OCI-LY3 (cell line): ENCODE measurements around the gene PLPP7.

Source experiments
- H2AFZ ChIP-seq: fragments of 200-600, 300-600 bp; shearing (Covaris generic); 2 replicates; pipeline ENCODE4 v1.6.0; 2014; ENCODE audit warnings: antibody characterized with exemption, low read depth, low read length
- H3K27ac ChIP-seq: fragments of 200-600, 300-600 bp; sonication (generic); 2 replicates; pipeline ENCODE4 v1.5.1; 2014; ENCODE audit warnings: mild to moderate bottlenecking, low read length, moderate library complexity, mixed read lengths
- H3K27me3 ChIP-seq: fragments of 200-600, 300-600 bp; sonication (generic); 2 replicates; pipeline ENCODE4 v1.6.1; 2014; ENCODE audit warnings: low read depth, low read length, mixed read lengths
- H3K36me3 ChIP-seq: fragments of 200-600, 300-600 bp; sonication (generic); replicated peaks from 2 replicates; pipeline ENCODE3; 2014; ENCODE audit warnings: low read depth, low read length, mixed read lengths
- H3K4me1 ChIP-seq: fragments of 300-600, 200-600 bp; sonication (generic); 2 replicates; pipeline ENCODE4 v1.6.1; 2014; ENCODE audit warnings: low read length, mixed read lengths
- H3K4me2 ChIP-seq: fragments of 200-600, 300-600 bp; sonication (generic); 2 replicates; pipeline ENCODE4 v1.6.1; 2014; ENCODE audit warnings: low read length, mixed read lengths
- H3K4me3 ChIP-seq: fragments of 300-600, 200-600 bp; sonication (generic); 2 replicates; pipeline ENCODE4 v1.5.1; 2014; ENCODE audit warnings: antibody characterized with exemption, mild to moderate bottlenecking, low read length, moderate library complexity
- H3K79me2 ChIP-seq: fragments of 300-600, 200-600 bp; shearing (Covaris generic); 2 replicates; pipeline ENCODE4 v1.6.1; 2014; ENCODE audit warnings: mild to moderate bottlenecking, low read length, mixed read lengths
- H3K9ac ChIP-seq: fragments of 300-600, 200-600 bp; shearing (Covaris generic); 2 replicates; pipeline ENCODE4 v1.6.0; 2014; ENCODE audit warnings: mild to moderate bottlenecking, low read length, moderate library complexity
- H3K9me3 ChIP-seq: fragments of 200-600, 300-600 bp; shearing (Covaris generic); 2 replicates; pipeline ENCODE4 v1.6.1; 2014; ENCODE audit warnings: low read length, mixed read lengths; ENCODE audit not compliant: insufficient read depth
- H4K20me1 ChIP-seq: fragments of 200-600, 300-600 bp; sonication (generic); 2 replicates; pipeline ENCODE4 v1.6.1; 2016; ENCODE audit warnings: low read length, mixed read lengths; ENCODE audit not compliant: insufficient read depth
- CTCF ChIP-seq: fragments of 200-600, 300-600 bp; sonication (generic); IDR thresholded peaks from 2 replicates; pipeline ENCODE4 v1.5.1; 2014; ENCODE audit warnings: antibody characterized with exemption, low read length, low read depth
- EZH2phosphoT487 ChIP-seq: fragments of 200-600 bp; shearing (Covaris generic); IDR thresholded peaks from 2 replicates; pipeline ENCODE4 v1.6.1; 2018; ENCODE audit warnings: antibody characterized with exemption, mixed run types, low read depth

The PLPP7 gene

DNA sequence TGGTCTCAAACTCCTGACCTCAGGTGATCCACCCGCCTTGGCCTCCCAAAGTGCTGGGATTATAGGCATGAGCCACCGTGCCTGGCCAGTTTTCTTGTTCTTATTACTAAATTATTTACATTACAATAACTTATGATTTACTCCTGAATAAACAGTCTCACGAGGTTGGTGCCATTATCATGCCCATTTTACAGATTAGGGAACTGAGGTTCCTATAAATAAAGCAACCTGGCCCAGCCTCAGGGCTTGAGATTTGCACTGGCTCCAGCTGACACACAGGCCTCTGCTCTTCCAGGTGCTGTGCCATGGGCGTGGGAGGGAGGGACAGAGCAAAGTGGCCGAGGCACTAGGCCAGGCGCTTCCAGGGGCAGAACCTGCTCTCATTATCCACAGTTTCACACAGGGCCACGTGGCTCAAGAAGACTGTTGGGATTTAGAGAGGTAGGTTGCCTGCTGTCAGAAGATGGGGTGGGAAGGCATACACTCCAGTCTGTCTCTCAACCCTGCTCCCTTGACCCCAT is 2.3 kb downstream of the PLPP7 start:
- no peaks in the 10 kb centered on the region for H4K20me1 ChIP-seq
- H2AFZ ChIP-seq, result no peak overlapping the region
- H3K9me3 ChIP-seq, result no peaks in the 10 kb centered on the region
- no peak overlapping the region for H3K9ac ChIP-seq
- H3K4me2 ChIP-seq, result no peak overlapping the region
- H3K27me3 ChIP-seq, result no peaks in the 10 kb centered on the region
- no peaks in the 10 kb centered on the region for H3K36me3 ChIP-seq
- no peak overlapping the region for H3K27ac ChIP-seq
- no peaks in the 10 kb centered on the region for H3K79me2 ChIP-seq
- TF ChIP-seq CTCF (no peak), EZH2phosphoT487 (no peak)
- H3K4me1 ChIP-seq, result peaks cover 6% of the 10 kb centered on the region; the same call in 1 of the 2 replicates
- H3K4me3 ChIP-seq, result no peak overlapping the region

DNA sequence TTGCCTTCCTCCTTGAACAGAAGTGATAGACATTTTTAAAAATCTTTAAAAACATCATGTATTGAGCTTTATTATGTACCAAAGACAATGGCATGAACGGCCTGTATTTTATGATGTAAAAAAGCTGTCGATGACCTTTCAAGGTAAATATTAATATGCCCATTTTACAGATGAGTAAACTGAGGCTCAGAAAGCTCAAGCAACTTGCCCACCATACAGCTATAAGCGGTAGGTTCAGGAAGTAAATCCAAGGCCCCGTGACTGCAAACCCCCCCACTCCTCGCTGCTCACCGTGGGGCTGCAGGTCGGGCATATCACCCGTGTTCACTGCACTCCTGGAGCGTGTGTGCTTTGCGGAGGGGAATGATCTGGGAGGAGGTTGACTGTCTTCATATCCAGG is 3.4 kb downstream of the PLPP7 start:
- H3K9ac ChIP-seq, result no peak overlapping the region
- no peak overlapping the region for H2AFZ ChIP-seq
- H4K20me1 ChIP-seq, result no peaks in the 10 kb centered on the region
- H3K4me2 ChIP-seq, result no peak overlapping the region
- TF ChIP-seq EZH2phosphoT487, result no peak
- no peak for TF ChIP-seq CTCF
- no peak overlapping the region for H3K27ac ChIP-seq
- H3K9me3 ChIP-seq, result no peaks in the 10 kb centered on the region
- H3K36me3 ChIP-seq, result no peaks in the 10 kb centered on the region
- no peaks in the 10 kb centered on the region for H3K27me3 ChIP-seq
- no peaks in the 10 kb centered on the region for H3K79me2 ChIP-seq
- no peak overlapping the region for H3K4me3 ChIP-seq
- peaks cover 6% of the 10 kb centered on the region; the same call in 1 of the 2 replicates for H3K4me1 ChIP-seq

GRCh38 chr9:131296460-131296859 is 6.9 kb downstream of the PLPP7 start:
- Histone ChIP-seq H3K27ac (no peak overlapping the region), H2AFZ (no peak overlapping the region), H3K36me3 (no peaks in the 10 kb centered on the region), H3K4me2 (no peak overlapping the region), H3K79me2 (no peaks in the 10 kb centered on the region), H3K27me3 (no peaks in the 10 kb centered on the region), H3K9me3 (no peaks in the 10 kb centered on the region), H3K4me3 (no peak overlapping the region), H4K20me1 (no peaks in the 10 kb centered on the region), H3K9ac (no peak overlapping the region), H3K4me1 (no peaks in the 10 kb centered on the region)
- no peak for TF ChIP-seq EZH2phosphoT487
- TF ChIP-seq CTCF, result no peak

- H3K9ac ChIP-seq, result no peak overlapping the region
- no peak for TF ChIP-seq CTCF
- TF ChIP-seq EZH2phosphoT487, result no peak
Observed at GRCh38 chr9:131296906-131297500, 7.5 kb downstream of the PLPP7 start.

More at GRCh38 chr9:131296906-131297500, 7.5 kb downstream of the PLPP7 start:
- Histone ChIP-seq H4K20me1 (no peaks in the 10 kb centered on the region), H3K27me3 (no peaks in the 10 kb centered on the region), H3K27ac (no peak overlapping the region), H3K36me3 (no peaks in the 10 kb centered on the region), H3K4me1 (no peaks in the 10 kb centered on the region), H3K9me3 (no peaks in the 10 kb centered on the region), H3K79me2 (no peaks in the 10 kb centered on the region), H2AFZ (no peak overlapping the region), H3K4me3 (no peak overlapping the region), H3K4me2 (no peak overlapping the region)
